Subcutaneous adipose tissue (tissue), 4 donors: Measurements from ENCODE around the gene DRG2. TPM values are rescaled to one million over a fixed set of nuclear protein-coding genes. Genes with fewer than 3 reads are reported as not detected.

ENCODE experiments used
- total RNA-seq, 4 donors: library from RNA; depleted of rRNA; stranded (reverse); fragments of >200 nt; gene quantifications; one replicate each; pipeline ENCODE4 v1.1.0, GENCODE V29; 2016
- TF ChIP-seq, protein P1 (sequence below): fragments of 450-650 bp; IDR thresholded peaks from one replicate; pipeline ENCODE4 v1.5.1; 2016; ENCODE audit warnings: low read depth, mild to moderate bottlenecking, control low read depth, antibody characterized with exemption, moderate library complexity

The DRG2 gene
- total RNA-seq, 4 donors from 2014 or later, result 27.4 to 46.3 (median 35.7) TPM

- TF ChIP-seq, protein P1, sequence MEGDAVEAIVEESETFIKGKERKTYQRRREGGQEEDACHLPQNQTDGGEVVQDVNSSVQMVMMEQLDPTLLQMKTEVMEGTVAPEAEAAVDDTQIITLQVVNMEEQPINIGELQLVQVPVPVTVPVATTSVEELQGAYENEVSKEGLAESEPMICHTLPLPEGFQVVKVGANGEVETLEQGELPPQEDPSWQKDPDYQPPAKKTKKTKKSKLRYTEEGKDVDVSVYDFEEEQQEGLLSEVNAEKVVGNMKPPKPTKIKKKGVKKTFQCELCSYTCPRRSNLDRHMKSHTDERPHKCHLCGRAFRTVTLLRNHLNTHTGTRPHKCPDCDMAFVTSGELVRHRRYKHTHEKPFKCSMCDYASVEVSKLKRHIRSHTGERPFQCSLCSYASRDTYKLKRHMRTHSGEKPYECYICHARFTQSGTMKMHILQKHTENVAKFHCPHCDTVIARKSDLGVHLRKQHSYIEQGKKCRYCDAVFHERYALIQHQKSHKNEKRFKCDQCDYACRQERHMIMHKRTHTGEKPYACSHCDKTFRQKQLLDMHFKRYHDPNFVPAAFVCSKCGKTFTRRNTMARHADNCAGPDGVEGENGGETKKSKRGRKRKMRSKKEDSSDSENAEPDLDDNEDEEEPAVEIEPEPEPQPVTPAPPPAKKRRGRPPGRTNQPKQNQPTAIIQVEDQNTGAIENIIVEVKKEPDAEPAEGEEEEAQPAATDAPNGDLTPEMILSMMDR, result no peak
These were observed 10.8 kb upstream of the DRG2 start for GRCh38 chr17:18076936-18077335.

DNA sequence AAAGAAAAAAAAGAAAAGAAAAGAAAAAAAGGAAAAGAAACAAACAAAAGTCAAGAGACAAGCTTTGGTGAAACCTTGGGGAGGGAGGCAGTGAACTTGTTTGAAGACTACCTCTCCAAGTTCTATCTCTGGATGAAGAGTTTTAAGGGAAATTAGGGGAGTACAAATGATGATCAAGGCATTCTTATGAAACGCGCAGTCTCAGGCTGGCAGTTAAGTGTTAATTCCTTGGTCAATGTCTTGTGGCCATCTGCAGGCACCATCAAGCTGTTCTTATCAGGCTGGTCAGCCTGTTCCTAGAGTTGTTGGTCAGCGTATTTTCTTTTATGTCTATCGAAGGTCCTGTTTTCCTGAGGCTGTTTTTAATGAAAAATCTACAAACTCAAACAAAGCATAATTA lies 8.2 kb upstream of the DRG2 start:
- TF ChIP-seq, protein P1, result no peak

DNA sequence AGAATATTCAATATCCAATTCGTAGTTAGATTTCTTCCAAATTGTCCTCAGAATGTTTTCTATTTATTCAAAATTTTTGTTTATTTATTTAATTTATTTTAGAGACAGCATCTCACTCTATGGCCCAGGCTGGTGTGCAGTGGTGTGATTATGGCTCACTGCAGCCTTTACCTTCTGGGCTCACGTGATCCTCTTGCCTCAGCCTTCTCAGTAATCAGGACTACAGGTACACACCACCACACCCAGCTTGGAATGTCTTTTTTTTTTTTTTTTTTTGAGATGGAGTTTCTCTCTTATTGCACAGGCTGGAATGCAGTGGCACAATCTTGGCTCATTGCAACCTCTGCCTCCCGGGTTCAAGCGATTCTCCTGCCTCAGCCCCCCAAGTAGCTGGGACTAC lies 3.5 kb upstream of the DRG2 start:
- TF ChIP-seq, protein P1, result no peak

DNA sequence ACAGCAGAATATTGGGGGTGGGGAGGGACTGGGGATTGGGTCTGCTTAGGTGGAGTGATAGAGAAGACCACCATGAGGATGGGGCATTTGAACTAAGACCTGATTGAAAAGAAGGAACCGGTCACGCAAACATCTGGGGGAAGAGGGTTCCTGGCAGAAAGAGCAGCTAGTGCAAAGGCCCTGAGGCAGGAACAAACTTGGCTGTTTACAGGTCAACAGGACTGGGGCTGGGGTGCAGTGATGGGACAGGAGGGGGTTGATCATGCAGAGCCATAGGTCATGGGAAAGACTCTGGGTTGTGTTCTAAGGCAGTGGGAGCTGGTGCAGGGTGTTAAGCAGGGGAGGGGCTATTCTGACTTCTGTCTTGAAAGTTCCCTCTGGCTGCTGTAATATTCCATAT lies 1.9 kb downstream of the DRG2 start:
- TF ChIP-seq, protein P1, result no peak

DNA sequence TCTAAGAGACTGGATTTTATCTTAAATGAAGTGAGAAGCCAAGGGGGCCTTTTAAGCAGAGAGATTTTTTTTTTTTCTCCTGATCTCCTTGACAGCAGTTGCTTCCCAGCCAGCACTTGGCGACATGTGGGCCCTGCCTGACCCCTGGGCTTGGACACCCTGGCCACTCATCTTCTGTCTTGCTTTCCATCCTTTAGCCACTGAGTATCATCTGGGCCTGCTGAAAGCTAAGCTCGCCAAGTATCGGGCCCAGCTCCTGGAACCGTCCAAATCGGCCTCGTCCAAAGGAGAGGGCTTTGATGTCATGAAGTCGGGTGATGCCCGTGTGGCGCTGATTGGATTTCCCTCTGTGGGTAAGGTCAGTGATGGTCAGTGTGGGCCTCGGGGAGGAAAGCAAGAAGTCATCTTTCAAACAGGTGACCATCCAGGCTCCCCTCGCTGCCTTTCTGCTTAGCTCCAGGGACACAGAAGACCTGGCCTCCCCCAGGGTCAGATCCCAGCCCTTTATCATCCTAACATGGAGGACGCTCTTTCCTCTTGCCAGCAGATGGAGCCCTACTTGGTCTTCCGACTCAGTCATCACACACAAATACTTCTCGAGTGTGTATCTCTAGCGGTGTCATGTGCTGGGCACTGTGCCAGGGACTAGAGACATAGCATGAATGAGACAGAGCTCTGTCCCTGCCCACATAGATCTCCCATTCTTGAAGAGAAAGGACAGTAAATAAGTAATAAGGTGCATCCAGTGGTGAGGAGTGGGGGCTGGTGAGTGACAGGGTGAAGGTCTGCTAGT lies 6.1 kb downstream of the DRG2 start:
- TF ChIP-seq, protein P1, result no peak

GRCh38 chr17:18094409-18094807 lies 6.7 kb downstream of the DRG2 start:
- TF ChIP-seq, protein P1, result no peak

DNA sequence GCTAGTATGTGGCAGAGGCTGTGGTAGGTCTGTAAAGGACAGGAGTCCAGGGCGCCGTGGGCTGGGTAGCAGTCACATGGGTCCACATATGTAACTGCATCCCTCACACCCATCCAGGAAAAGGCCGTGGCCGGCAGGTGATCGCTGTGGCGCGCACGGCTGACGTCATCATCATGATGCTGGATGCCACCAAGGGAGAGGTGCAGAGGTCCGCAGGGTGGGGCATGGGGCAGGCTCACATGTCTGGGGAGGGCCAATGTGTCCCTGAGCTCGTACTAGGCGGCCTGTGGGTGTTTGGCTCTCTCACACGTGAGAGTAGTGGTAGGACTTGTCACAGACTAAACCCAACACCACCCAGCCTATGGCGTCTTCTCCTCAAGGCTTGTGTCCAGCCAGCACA lies 11.8 kb downstream of the DRG2 start:
- TF ChIP-seq, protein P1, result no peak
